A549 (cell line): ENCODE measurements around the gene MTHFS.

Experiments used
- CTCF ChIP-seq: fragments of >200 bp; sonication (Bioruptor Twin); formaldehyde crosslinking; IDR thresholded peaks from 3 replicates; pipeline ENCODE4 v1.5.1; 2016
- MAZ ChIP-seq: fragments of 150-350 bp; IDR thresholded peaks from 2 replicates; pipeline ENCODE4 v1.6.1; 2014; ENCODE audit warnings: antibody characterized with exemption, low read depth, low read length, borderline replicate concordance
- MYC ChIP-seq: IDR thresholded peaks from 2 replicates; pipeline ENCODE4 v1.6.1; 2012; ENCODE audit warnings: mild to moderate bottlenecking, inconsistent platforms, low read length, improper control_type of control experiment, borderline replicate concordance
- TF ChIP-seq, protein P1 (sequence below): IDR thresholded peaks from 2 replicates; pipeline ENCODE4 v1.6.1; 2012

GRCh38 chr15:79886124-79886523 is 10.7 kb downstream of the MTHFS start:
- no peak for TF ChIP-seq CTCF
- TF ChIP-seq, protein P1, sequence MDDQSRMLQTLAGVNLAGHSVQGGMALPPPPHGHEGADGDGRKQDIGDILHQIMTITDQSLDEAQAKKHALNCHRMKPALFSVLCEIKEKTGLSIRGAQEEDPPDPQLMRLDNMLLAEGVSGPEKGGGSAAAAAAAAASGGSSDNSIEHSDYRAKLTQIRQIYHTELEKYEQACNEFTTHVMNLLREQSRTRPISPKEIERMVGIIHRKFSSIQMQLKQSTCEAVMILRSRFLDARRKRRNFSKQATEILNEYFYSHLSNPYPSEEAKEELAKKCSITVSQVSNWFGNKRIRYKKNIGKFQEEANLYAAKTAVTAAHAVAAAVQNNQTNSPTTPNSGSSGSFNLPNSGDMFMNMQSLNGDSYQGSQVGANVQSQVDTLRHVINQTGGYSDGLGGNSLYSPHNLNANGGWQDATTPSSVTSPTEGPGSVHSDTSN: no peak
- no peak for TF ChIP-seq MAZ
- TF ChIP-seq MYC: no peak
